Ectodermal cell (in vitro differentiated cells): ENCODE data around the gene VANGL1.
"Not testable (repeated sequence)": the region's sequence is repeated elsewhere in the genome, so short reads cannot be mapped to it uniquely, and the experiment has no call there.

Experiments
- H3K27ac ChIP-seq: 2 replicates; pipeline ENCODE4 v1.7.0; 2013; ENCODE audit warnings: mild to moderate bottlenecking, low read depth, low read length; ENCODE audit not compliant: insufficient read depth, poor library complexity, severe bottlenecking
- H3K27me3 ChIP-seq: 2 replicates; pipeline ENCODE4 v1.7.0; 2013; ENCODE audit warnings: mild to moderate bottlenecking, low read length; ENCODE audit not compliant: insufficient read depth, control insufficient read depth, poor library complexity, severe bottlenecking
- H3K36me3 ChIP-seq: one replicate; pipeline ENCODE4 v1.7.0; 2013; ENCODE audit warnings: low read length; ENCODE audit not compliant: control insufficient read depth, insufficient read depth
- H3K4me1 ChIP-seq: one replicate; pipeline ENCODE4 v1.7.0; 2013; ENCODE audit warnings: low read length; ENCODE audit not compliant: control insufficient read depth, insufficient read depth
- H3K4me3 ChIP-seq: 2 replicates; pipeline ENCODE4 v1.7.0; 2013; ENCODE audit warnings: low read depth, low read length, control low read depth; ENCODE audit not compliant: insufficient read depth
- H3K9me3 ChIP-seq: 2 replicates; pipeline ENCODE4 v1.7.0; 2013; ENCODE audit warnings: mild to moderate bottlenecking, low read length, moderate library complexity; ENCODE audit not compliant: control insufficient read depth
- WGBS, 2 experiments: methylation state at CpG; one replicate each; pipeline ENCODE4 v1.1.7; 2013; ENCODE audit warnings: missing lambda C conversion rate in 2 of 2; 5-methylcytosine and 5-hydroxymethylcytosine counted together

Gene VANGL1

DNA sequence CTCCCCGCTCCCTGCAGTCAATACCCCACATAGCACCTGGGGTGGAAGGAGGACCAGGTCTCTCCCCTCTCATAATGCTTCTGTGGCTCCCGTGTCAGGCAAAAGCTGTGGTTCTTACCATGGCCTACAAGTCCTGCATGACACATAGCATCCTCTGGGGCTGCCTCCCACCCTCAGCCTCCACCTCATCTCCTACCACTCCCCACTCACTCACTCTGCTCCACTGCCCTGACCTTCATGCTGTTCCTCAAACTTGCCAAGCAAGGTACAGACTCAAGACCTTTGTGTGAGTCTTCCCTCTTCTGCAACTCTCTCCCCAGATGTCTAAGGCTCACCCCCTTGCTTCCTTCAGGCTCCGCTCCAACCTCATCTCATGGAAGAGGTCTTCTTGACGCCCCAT is 28.0 kb upstream of the VANGL1 start:
- Histone ChIP-seq H3K27me3 (no peaks in the 10 kb centered on the region), H3K9me3 (no peaks in the 10 kb centered on the region), H3K27ac (no peak overlapping the region), H3K36me3 (no peaks in the 10 kb centered on the region), H3K4me1 (no peaks in the 10 kb centered on the region), H3K4me3 (no peak overlapping the region)
- 89% methylated on average over 4 of the region's 4 CpGs for WGBS, 2 experiments

DNA sequence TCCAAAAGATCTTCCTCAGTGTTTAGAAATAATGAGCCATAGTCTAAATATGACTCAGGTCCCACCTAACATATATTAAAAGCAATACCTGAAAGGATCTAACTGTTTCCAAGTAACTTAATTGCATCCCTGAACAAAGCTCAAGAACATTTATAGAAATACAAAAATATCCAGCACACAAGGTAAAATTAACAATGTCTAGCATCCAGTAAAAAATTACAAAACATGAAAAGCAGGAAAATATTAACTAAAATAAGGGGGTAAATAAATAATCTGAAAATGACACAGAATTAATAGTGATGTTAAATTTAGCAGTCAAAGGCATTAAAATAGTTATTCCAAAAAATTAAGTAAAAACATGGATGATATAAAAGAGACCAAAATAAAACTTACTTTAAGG is 21.3 kb upstream of the VANGL1 start:
- Histone ChIP-seq H3K36me3 (no peaks in the 10 kb centered on the region), H3K9me3 (no peaks in the 10 kb centered on the region)

GRCh38 chr1:115620950-115621349 is 20.8 kb upstream of the VANGL1 start:
- Histone ChIP-seq H3K27ac (no peak overlapping the region), H3K27me3 (no peaks in the 10 kb centered on the region), H3K4me3 (no peak overlapping the region), H3K4me1 (no peaks in the 10 kb centered on the region), H3K36me3 (no peaks in the 10 kb centered on the region), H3K9me3 (no peaks in the 10 kb centered on the region)

More for the DNA sequence above, 21.3 kb upstream of the VANGL1 start:
- Histone ChIP-seq H3K27me3 (no peaks in the 10 kb centered on the region), H3K4me1 (no peaks in the 10 kb centered on the region), H3K4me3 (no peak overlapping the region), H3K27ac (no peak overlapping the region)

GRCh38 chr1:115624859-115625258 is 16.9 kb upstream of the VANGL1 start:
- Histone ChIP-seq H3K4me3 (no peak overlapping the region), H3K27ac (no peak overlapping the region), H3K27me3 (no peaks in the 10 kb centered on the region), H3K36me3 (no peaks in the 10 kb centered on the region), H3K9me3 (no peaks in the 10 kb centered on the region), H3K4me1 (no peaks in the 10 kb centered on the region)
- 88 to 92% methylated on average over 1 of the region's 1 CpG for WGBS, 2 experiments

GRCh38 chr1:115630342-115630741 is 11.4 kb upstream of the VANGL1 start:
- Histone ChIP-seq H3K27me3 (no peaks in the 10 kb centered on the region), H3K4me3 (no peak overlapping the region), H3K4me1 (no peaks in the 10 kb centered on the region), H3K27ac (no peak overlapping the region), H3K9me3 (no peaks in the 10 kb centered on the region), H3K36me3 (no peaks in the 10 kb centered on the region)
- WGBS, 2 experiments: 92 to 93% methylated on average over 2 of the region's 2 CpGs

- Histone ChIP-seq H3K4me1 (no peaks in the 10 kb centered on the region), H3K27ac (no peak overlapping the region), H3K27me3 (no peaks in the 10 kb centered on the region), H3K36me3 (no peaks in the 10 kb centered on the region), H3K4me3 (no peak overlapping the region), H3K9me3 (no peaks in the 10 kb centered on the region)
- WGBS, 2 experiments: 79 to 85% methylated on average over 3 of the region's 4 CpGs
Measured at GRCh38 chr1:115632251-115633026, 9.3 kb upstream of the VANGL1 start.

DNA sequence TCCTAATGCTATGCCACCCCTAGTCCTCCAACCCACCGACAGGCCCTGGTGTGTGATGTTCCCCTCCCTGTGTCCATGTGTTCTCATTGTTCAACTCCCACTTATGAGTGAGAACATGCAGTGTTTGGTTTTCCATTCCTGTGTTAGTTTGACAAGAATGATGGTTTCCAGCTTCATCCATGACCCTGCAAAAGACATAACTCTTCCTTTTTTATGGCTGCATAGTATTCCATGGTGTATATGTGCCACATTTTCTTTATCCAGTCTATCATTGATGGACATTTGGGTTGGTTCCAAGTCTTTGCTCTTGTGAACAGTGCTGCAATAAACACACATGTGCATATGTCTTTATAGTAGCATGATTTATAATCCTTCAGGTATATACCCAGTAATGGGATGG is 8.2 kb upstream of the VANGL1 start:
- 86 to 100% methylated on average over 1 of the region's 1 CpG for WGBS, 2 experiments
- not testable (repeated sequence) for H3K9me3 ChIP-seq, H3K36me3 ChIP-seq, H3K27me3 ChIP-seq, H3K4me3 ChIP-seq, H3K4me1 ChIP-seq, H3K27ac ChIP-seq

GRCh38 chr1:115637247-115637646 is 4.5 kb upstream of the VANGL1 start:
- not testable (repeated sequence) for H3K27ac ChIP-seq, H3K9me3 ChIP-seq, H3K4me3 ChIP-seq, H3K4me1 ChIP-seq, H3K36me3 ChIP-seq
- peaks cover 12% of the 10 kb centered on the region for H3K27me3 ChIP-seq
- 100% methylated on average over 1 of the region's 1 CpG; no CpG with 5 or more reads in 1 of the 2 experiments for WGBS, 2 experiments

DNA sequence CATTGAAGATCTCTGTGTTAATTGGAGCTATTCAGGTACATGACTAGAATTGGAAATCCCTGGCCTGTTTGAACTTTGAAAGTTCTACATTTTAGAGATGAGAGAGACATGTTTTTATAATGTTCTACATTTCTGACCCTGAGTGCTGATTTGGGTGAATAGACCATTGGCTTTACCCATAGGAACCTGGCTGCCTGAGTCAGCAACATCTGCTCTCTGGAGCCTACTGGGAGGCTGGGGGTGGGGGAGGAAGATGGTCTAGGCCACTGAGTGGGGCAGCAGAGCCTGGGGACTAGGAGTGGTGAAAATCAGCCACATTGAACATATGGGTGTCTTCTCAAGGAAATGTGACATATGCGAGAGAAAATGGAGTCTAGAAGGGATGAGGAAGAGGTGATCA is 1.4 kb upstream of the VANGL1 start:
- no peaks in the 10 kb centered on the region for H3K9me3 ChIP-seq
- 96 to 100% methylated on average over 1 of the region's 1 CpG for WGBS, 2 experiments

DNA sequence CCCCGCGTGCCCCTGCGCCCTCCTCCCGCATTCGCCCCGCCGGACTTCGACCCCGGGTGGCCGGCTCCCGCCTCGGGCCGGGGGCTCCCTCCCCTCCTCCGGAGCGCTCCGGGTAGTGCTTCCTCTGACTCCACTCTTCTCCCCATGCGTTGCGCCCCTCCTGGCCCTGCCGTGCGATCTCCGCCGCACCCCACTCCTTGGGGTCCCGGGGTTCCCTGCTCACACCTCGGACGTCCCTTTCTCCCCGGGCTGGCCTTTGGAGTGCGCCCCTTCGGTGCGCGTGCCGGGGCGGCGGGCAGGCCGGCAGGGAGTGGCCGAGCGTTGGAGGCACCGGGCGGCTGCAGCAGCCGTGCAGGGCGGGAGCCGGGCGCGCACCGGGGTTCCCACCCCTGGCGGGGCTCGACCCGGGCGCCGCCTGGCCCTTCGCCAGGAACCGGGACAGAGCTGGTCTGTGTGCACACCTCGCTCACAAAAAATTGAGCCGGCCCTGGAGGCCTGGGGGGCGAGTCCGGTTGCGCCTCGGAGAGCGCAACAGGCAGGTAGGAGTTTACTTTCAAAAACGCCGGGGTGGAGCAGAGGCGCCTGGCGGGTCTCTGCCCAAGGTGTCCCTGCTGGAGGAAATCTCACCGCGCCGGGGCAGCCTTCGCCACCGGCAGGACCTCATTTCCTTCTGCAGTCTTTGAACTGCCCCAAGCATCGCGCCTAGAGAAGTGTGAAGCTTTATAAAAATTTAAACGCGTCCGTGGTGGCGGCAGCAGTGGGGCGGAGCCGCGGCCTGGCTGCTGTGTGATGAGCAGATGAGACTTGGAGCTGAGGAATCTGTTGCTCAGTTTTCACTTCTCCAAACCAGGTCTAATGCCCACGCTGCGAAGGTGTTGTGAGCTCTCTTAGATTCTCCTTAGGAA is 650 bp downstream of the VANGL1 start:
- WGBS, 2 experiments: 0 to 1% methylated on average over 78 of the region's 78 CpGs
- no peak overlapping the region for H3K27ac ChIP-seq
- H3K9me3 ChIP-seq: no peaks in the 10 kb centered on the region
- H3K36me3 ChIP-seq: no peaks in the 10 kb centered on the region
- peaks cover 5% of the 10 kb centered on the region for H3K4me1 ChIP-seq
- peak overlapping the region; percentile 78 for H3K4me3 ChIP-seq
- H3K27me3 ChIP-seq: peaks cover 21% of the 10 kb centered on the region

More for the DNA sequence above, 1.4 kb upstream of the VANGL1 start:
- Histone ChIP-seq H3K27me3 (peaks cover 21% of the 10 kb centered on the region), H3K27ac (no peak overlapping the region), H3K4me3 (no peak overlapping the region), H3K4me1 (peaks cover 5% of the 10 kb centered on the region), H3K36me3 (no peaks in the 10 kb centered on the region)
